ENCODE data around the gene SIGLEC11.

Gene SIGLEC11

DNA sequence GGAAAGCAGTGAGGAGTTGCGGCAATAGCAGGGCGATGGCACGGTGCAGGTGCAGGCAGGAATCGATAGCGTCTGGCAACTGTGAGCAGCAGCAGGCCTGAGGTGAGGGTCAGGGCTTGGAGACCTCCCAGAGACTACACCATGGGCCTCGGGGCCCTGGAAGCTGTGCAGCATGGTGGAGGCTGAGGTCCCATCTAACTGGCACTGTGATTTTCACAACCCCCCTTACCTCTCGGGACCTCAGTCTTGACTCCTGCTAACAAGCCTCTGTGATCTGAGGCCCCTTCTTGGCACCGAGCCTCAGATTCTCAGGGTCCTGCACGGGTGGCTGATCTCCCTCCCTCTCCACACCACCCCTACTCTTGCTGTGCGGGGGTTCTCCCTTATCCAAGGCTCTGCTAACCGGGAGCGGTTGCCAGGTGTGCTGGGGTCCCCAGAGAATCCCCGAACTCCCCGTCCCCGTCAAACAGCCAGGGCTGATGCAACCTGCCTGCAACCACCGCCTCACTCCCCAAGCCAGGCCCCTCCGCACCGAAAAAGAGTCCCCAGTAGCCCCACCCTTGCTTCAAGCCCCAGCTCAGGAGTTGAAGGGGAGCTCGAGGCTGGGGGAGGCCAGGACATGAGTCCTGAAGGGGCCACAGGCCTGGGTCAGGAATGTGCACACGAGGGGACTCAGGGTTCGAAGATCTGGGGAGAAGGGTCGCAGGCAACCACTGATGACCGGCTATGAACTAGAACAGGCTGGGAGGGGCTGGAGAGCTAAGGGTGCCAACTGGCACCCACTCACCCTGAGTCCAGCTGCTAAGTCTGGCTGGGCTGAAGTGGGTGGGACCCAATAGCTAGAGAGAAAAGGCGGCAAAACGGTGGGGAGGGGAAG lies 36.7 kb downstream of the SIGLEC11 start:
- DNase-seq = no peak

DNA sequence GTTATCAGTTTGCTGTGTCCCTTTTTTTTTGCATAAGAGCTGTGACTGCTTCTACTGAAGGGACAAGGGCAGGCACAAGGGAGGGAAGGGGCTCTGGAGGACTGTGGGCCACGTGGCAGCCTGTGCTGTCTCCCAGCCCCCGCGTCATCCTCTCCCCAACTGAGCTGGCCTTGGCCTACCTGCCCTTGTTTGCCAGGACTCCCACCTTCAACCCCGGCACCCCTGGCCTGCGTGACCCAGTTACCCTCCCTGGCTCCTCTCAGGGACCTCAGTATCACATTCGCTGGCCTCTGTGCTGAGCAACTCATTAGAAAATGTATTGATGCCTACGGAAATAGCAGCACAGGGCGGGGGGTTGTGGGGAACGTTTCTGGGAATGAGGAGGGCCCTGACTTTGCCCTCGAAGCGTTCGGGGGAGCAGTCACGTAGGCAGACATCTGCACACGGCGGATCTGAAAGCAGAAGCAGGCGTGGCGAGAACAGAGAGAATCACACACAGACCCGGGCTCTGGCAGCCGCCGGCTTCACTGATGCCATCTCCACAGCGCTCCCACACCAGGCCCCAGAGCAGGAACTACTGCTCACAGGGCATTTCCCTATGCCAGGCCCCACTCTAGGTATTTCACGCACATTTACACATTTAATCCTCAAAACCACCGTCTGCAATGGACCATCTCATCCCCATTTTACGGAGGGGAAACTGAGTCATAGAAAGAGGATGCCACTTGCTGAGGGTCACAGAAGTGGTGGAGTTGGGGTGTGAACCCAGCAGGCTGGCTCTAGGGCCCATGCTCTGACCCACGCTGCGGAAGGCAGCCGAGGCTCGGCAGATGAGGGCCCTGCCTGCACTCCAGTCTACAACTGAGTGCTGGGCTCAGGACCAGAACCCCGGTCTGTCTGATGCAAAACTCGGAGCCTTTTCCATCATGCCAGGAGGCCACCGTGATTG lies 37.6 kb downstream of the SIGLEC11 start:
- DNase-seq = no peak

DNA sequence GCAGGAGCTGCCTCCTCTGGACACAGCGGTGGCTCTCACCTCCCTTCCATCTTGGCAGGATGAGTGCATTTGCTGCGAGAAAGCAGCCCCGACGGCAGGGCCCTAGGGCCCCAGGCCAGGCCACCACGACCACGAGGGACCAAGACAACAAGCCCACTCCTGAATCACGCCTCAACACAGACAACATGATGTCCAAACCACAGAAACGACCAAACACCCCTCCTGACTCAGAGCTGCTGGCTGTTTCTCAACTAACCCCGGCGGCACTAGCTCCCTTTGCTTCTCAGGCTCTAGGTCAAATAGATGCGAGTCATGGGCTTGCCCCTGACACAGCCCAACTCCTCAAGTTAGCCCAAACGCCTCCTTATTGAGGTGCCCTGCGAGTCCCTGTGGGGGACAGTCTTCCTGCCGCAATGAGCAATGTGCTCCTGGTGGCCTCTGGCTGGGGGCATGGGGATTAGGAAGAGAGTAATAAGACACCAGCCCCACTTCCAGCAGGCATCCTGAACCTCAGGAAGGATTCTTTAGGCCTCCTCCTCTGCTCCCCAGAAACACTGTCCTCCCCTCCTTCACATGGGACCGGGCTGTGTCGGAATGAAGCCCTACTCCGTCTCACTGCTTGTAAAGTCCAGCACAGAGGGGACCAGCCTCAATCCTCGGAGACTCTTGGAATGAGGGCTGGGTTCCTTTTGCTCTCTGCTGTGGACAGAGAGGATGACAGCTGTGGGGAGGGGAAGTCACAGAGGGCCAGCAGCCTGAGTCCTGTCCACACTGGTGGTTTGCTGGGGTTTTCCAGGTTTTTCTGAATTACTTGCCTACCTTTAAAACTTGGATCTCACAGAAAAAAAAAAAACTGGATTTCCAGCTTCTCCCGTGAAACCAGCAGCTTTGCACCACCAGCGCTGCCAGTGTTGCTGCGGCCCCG lies 38.8 kb downstream of the SIGLEC11 start:
- no peak for DNase-seq

DNA sequence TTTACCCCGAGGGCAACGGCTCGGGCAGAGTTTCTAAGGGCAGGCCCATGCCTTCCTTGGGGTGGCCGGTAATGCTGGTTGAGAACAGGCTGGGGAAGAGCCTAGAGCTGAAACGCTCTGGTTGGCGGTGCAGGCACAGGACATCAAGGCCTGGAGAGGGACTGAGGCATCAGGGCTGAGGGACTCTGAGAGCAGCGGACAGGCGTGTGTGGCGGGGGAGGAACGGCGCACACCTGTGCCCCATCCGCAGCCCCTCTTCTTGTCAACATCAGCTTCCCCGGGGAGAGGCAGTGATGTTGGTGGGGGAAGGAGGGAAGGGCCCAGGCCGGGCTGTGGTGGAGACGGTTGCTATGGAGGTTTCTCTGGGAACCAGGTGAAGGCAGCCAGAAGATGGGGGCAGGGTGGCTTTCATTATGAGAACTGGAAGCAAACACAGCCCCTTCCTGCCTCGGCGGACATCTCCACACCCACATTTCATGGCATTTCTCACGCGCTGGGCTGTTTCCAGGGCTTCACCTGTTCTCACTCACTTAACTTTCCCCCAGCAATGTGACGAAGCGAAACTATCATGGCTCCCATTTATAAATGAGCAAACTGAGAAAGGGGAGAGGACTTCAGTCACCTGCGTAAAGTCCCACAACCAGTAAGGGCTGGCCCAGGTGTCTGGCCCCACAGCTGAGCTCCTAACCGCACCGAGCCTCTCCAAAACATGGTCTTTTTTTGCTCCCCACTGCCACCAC lies 40.2 kb downstream of the SIGLEC11 start:
- no peak for DNase-seq

DNA sequence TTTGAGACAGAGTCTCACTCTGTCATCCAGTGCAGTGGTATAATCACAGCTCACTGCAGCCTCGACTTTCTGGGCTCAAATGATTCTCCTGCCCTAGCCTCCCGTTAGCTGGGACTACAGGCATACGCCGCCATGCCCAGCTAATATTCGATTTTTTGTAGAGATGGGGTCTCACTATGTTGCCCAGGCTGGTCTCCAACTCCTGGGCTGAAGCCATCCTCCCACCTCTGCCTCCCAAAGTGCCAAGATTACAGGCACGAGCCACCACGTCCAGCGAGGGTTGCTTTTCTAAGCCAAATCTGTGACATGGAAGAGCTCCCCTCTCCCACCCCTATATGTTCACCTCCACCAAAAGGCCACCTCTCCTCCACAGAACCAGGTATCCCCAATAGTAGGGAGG lies 42.9 kb downstream of the SIGLEC11 start:
- no peak for DNase-seq

DNA sequence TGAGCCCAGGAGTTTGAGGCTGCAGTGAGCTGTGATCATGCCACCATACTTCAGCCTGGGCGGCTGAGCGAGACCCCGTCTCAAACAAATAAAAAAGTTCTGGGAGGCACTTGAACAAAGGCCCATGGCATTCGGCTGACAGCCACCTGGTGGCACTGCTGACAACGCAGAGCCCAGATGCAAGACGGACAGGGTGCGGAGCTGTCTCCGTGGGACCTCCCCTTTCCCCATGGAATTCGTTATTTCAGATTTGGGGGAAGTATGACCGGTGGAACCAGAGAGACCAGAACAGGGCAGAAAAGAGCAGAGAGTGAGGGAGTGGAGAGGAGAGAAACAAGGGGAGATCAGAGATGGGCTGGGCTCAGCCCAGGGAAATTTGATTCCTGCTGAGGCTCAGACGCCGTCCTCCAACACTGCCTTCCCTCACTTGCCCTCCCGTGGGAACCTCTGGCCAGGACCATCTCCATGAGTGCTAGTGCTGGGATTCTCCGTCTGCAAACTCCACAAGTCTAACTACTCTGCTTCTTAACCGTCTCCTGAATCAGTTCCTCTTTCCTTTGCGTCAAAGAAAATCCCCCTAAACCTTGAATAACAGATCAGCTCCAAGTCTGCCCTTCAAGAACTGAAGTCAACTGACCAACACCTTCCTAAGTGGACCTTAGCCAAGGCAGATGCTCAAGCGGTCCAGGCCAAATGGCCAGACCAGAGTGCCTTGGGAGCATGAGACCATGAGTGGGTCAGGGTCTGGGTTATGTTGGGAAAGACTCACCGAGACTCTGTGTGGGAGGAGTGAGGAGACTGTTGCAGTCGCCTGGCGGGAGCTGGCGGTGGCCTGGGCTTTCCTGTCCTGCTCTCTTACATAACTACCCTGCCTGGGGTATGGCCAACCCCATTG lies 43.9 kb downstream of the SIGLEC11 start:
- no peak for DNase-seq

DNA sequence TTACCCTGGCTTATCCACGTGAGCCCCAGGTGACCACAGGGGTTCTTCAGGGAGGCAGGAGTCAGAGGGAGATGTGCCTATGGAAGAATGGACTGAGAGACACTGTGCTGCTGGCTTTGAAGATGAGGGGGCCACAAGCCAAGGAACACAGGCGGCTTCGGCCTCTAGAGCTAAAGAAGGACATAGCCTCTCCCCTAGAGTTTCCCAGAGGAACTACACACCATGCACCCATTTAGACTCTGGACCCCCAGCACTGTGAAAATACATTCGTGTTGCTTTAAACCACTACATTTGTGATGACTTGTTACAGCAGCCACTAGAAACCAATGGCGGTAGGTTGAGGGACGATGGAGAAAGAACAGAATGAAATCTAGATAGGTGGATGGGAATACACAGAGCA lies 45.7 kb downstream of the SIGLEC11 start:
- no peak for DNase-seq

DNA sequence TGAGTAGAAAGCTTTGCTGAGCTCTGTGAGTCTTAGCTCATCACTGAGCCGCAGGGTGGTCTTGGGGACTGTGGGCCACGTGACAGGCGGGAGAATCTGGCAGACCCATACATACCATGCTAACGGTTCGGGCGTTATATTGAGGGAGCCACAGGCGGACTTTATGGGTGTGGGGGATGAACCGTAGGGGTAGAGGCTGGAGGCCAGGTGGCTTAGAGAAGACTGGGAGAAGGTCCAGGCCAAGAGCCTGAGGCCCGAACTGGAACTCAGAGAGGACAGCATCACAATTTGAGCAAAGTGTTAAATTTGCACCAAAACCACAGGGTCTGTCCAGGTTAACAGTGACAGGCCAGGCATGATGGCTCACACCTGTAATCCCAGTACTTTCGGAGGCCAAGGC lies 47.3 kb downstream of the SIGLEC11 start:
- no peak for DNase-seq

DNA sequence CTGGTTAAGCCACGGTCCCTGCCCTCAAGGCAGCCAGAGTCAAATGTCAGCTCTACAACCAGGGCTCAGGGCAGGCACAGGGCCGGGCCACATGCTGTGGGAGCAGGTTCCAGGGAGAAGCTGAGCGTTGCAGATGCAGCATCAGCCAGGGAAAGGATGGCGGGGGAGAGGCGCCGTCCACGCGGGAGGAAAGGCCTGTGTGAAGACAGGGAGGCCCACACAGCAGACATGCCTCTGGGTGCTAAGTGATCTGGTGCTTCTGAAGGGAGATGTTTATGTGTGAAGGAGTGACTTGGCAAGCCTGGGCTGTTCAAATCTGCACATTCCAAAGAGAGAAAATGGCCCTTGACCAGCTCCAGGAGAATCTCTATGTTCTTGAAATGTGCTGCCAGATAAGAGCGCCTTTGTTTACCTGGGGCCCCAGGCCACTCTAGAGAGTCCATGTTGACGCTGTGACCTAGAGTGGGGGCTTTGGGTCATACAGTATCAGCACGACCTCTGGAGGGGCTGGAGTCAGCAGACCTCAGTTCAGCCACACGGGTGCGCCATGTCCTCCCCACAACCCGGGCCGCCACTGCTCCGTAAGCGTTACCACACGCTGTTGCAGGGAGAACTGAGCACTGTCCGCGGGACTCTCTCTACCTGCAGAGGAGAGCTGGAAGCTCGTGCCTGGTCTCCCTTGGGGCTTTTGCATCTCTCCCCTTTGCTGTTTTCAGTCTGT lies 47.8 kb downstream of the SIGLEC11 start:
- DNase-seq = no peak

DNA sequence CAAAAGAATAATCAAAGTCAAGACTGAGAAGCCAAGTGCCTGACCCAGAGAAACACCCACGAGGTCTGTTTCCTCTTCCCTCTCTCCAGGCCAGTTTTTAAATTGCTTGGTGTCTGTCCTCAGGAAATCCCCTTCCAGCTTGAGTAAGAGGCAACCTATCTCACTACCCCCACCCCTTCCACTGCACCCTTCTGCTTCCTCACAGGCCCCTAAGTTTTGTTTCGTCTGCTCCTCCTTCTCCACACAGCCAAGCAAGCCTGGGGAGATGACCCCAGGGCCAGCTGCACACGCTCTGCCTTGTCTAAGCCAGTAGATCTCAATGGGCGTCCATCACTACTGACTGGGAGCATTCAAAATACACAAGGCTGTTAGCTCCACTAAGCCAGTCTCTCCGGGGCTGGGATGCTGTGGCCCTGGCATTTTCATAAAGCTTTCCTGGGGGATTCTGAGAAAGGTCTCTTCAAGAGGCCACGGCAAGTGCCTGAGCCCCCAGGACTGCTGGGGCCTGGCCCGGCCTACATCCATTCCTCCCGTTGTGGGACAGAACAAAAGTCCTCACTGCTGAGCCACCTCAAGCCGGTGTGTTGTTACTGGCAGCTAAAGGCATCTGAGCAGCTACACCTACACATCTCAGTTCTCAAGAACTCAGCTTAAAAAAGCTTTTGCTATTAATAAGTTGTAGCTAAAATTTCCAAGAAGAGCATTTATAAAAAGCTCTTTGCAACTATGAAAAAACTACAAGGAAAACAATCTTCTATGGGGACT lies 49.4 kb downstream of the SIGLEC11 start:
- no peak for DNase-seq

DNA sequence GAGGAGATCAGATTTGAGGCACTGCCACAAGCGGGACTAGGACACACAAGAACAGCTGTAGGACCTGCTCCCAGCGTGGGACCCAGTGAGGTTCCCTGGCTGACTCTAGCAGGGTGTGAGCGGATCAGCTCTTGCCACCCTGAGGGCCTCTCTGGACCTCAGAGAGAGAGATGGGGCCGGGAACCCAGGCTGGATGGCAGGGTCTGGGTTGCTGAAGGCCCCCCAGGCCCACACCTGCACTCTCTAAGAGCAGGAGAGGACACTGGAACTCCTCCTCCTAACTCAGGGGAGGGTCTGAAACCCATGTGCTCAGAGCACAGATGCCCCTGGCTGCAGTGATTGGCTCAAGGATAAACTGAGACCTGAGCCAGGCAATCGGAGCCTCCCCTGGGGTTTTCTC lies 50.8 kb downstream of the SIGLEC11 start:
- no peak for DNase-seq

DNA sequence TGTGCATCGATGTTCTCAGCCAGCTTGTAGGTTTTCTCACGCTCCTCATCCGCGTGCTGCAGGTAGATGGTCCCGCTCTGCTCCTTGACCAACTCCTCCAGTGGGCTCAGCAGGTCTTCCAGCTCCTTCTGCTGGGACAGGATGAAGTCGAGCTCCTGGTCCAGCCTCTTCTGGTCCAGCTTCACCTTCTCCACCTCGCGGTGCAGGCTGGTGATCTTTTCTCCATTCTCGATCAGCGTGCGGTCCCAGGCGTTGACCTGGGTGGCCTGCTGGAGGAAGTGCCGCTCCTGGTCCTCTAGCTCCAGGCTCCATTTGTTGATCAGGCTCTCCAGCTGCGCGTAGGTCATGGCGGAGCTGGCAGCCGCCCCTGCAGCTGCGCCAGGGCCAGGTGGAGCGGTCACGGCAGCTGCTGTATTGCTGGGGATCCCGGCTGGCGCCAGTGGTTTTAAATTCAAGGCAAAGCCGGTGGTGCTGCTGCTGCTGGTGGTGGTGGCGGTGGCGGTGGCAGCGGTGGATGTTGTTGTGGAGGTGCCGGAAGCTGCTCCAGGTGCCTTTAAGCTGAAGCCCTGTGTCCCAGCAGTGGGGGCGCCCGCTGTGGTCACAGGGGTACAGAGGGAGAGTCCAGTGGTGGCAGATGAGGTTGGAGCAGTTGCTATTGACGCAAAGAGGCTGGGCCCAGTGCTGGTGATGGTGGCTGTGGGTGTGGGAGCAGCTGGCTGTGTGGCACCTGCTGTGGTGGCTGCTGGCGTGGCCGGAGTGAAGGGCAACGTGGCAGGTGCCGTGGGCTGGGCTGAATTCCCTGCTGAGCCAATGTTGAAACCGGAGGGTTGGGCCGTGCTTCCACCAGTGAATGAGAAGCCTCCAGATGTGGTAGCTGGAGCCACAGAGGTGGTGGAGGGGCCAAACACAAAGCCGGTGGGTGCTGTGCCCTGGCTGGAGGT lies 52.2 kb downstream of the SIGLEC11 start:
- DNase-seq = no peak

DNA sequence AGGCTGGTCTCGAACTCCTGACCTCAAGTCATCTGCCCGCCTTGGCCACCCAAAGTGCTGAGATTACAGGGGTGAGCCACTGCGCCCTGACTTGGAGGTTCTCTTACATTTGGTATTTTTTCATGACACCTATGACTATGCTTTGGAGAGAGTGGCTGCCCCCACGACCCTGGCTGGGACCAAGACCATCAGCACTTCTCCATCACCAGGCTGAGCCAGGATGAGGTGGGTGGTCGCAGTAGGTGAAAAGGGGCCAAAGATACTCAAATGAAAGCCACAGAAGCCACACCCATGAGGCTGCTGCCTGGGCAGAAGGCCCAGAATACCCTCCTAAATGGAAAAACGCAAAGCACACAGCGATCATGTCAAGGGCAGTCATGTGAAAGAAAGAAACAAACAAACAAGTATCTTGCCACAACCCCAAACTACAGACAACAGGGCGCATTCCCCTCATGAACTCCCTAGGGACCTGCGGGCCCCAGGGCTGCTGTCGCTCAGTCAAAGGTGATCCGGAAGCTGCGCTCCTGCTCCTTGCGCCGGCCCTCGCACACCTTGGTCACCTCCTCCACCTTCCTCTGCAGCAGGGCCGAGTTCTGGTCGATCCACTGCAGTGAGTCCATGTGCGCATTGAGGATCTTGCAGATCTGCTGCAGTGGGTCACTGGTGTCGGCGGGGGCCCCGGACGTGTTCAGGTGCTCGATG lies 53.1 kb downstream of the SIGLEC11 start:
- no peak for DNase-seq

DNA sequence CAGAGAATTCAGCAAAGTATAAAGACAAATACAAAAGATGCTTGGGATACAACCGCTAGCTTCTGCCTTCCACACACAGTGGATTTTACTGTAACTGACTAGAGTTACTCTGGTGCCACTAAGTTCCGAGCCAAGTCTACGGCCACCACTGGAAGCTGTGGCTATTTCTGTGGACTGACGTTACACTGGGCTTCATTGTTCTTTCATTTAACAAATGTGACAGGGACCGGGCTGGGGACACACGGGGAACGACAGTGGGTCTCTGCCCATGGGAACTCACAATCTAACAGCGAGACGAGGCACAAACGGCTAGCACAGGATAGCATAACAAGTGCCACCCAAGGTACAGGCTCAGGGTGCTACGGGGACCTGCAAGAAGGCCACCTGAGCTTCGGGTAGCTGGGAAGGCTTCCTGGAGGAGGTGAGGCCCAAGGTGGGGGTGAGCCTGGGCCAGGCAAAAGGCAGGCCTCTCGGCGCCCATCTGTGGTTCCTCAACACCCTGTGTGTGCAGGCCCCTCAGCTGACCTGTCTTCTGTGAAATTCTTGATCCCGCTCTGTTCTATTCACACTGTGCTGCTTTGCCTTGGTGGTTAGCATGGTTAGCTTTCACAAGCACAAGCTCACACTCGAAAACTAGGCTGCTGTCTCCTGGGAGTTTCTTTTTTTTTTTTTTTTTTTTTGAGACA lies 54.0 kb downstream of the SIGLEC11 start:
- no peak for DNase-seq

DNA sequence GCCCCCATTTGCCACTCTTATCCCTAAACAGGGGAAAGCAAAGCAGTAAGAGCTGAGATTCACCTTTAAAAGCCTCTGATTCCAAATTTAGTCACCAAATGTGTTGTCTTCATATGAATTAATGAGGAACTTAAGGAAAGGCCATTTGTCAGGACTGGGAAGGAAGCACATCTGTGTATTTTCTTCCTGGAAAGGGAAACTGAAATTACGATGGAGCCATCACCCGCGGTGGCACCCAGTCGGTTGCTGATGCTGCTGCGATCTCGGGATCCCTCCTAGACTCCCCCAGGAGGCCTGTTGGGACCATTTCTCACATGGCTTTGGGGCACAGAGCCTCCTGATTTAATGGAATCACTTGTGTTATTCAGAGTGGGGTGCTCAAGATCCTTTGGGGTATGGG lies 56.8 kb downstream of the SIGLEC11 start:
- no peak for DNase-seq

All from SIG-M5 (cell line).